HEK293 (cell line): ENCODE data around the gene RPL35A.
A peak's percentile ranks its signal among the peaks of the same experiment; 100 is the strongest.

Source experiments
- BCL11B ChIP-seq: fragments of 450-650 bp; formaldehyde crosslinking; IDR thresholded peaks from 2 replicates; pipeline ENCODE4 v1.5.1; 2016; ENCODE audit warnings: low read depth, missing biosample characterization, missing genetic modification characterization
- GLIS2 ChIP-seq: fragments of 450-650 bp; formaldehyde crosslinking; IDR thresholded peaks from 2 replicates; pipeline ENCODE4 v1.5.1; 2016; ENCODE audit warnings: missing biosample characterization, missing genetic modification characterization
- KLF8 ChIP-seq: fragments of 450-650 bp; formaldehyde crosslinking; IDR thresholded peaks from 2 replicates; pipeline ENCODE4 v1.5.1; 2016; ENCODE audit warnings: missing biosample characterization, missing genetic modification characterization
- SALL2 ChIP-seq: fragments of 450-650 bp; formaldehyde crosslinking; IDR thresholded peaks from 2 replicates; pipeline ENCODE4 v1.5.0; 2017; ENCODE audit warnings: missing biosample characterization, mild to moderate bottlenecking, missing genetic modification characterization, borderline replicate concordance
- SCRT1 ChIP-seq: fragments of 450-650 bp; formaldehyde crosslinking; IDR thresholded peaks from 2 replicates; pipeline ENCODE4 v1.5.1; 2016; ENCODE audit warnings: missing biosample characterization, missing genetic modification characterization, borderline replicate concordance
- SP7 ChIP-seq: fragments of 450-650 bp; formaldehyde crosslinking; IDR thresholded peaks from 2 replicates; pipeline ENCODE4 v1.5.1; 2016; ENCODE audit warnings: missing biosample characterization, missing genetic modification characterization
- ZBTB21 ChIP-seq: fragments of 450-650 bp; formaldehyde crosslinking; IDR thresholded peaks from 2 replicates; pipeline ENCODE4 v1.5.1; 2017; ENCODE audit warnings: missing biosample characterization, missing genetic modification characterization
- ZBTB48 ChIP-seq: fragments of 450-650 bp; formaldehyde crosslinking; IDR thresholded peaks from 2 replicates; pipeline ENCODE4 v1.5.1; 2016; ENCODE audit warnings: missing biosample characterization, missing genetic modification characterization
- ZFP41 ChIP-seq: fragments of 450-650 bp; formaldehyde crosslinking; IDR thresholded peaks from 2 replicates; pipeline ENCODE4 v1.5.1; 2016; ENCODE audit warnings: missing biosample characterization, missing genetic modification characterization, borderline replicate concordance
- ZNF2 ChIP-seq: fragments of 450-650 bp; formaldehyde crosslinking; IDR thresholded peaks from 2 replicates; pipeline ENCODE4 v1.5.1; 2016; ENCODE audit warnings: missing biosample characterization, missing genetic modification characterization
- ZNF221 ChIP-seq: fragments of 450-650 bp; formaldehyde crosslinking; IDR thresholded peaks from 2 replicates; pipeline ENCODE4 v1.5.1; 2017; ENCODE audit warnings: missing biosample characterization, missing genetic modification characterization, borderline replicate concordance
- ZNF266 ChIP-seq: fragments of 450-650 bp; formaldehyde crosslinking; IDR thresholded peaks from 2 replicates; pipeline ENCODE4 v1.5.1; 2016; ENCODE audit warnings: missing biosample characterization, missing genetic modification characterization, low read depth
- ZNF335 ChIP-seq: fragments of 450-650 bp; formaldehyde crosslinking; conservative IDR thresholded peaks from 2 replicates; pipeline ENCODE4 v1.5.1; 2016; ENCODE audit warnings: missing biosample characterization, missing genetic modification characterization
- ZNF37A ChIP-seq: fragments of 450-650 bp; IDR thresholded peaks from 2 replicates; pipeline ENCODE4 v1.5.1; 2018; ENCODE audit warnings: missing biosample characterization, missing genetic modification characterization
- ZNF488 ChIP-seq: fragments of 450-650 bp; formaldehyde crosslinking; IDR thresholded peaks from 2 replicates; pipeline ENCODE4 v1.5.1; 2016; ENCODE audit warnings: missing biosample characterization, missing genetic modification characterization
- ZNF529 ChIP-seq: fragments of 450-650 bp; formaldehyde crosslinking; IDR thresholded peaks from 2 replicates; pipeline ENCODE4 v1.5.1; 2017; ENCODE audit warnings: missing genetic modification characterization, missing biosample characterization; ENCODE audit not compliant: insufficient replicate concordance
- ZNF571 ChIP-seq: fragments of 450-650 bp; formaldehyde crosslinking; IDR thresholded peaks from 2 replicates; pipeline ENCODE4 v1.5.0; 2017; ENCODE audit warnings: missing biosample characterization, missing genetic modification characterization
- ZNF629 ChIP-seq: fragments of 450-650 bp; formaldehyde crosslinking; IDR thresholded peaks from 2 replicates; pipeline ENCODE4 v1.5.1; 2017; ENCODE audit warnings: missing biosample characterization, missing genetic modification characterization
- ZNF670 ChIP-seq: fragments of 450-650 bp; formaldehyde crosslinking; IDR thresholded peaks from 2 replicates; pipeline ENCODE4 v1.5.1; 2016; ENCODE audit warnings: missing biosample characterization, missing genetic modification characterization, low read depth
- ZNF791 ChIP-seq: fragments of 450-650 bp; formaldehyde crosslinking; IDR thresholded peaks from 2 replicates; pipeline ENCODE4 v1.5.1; 2016; ENCODE audit warnings: missing biosample characterization, missing genetic modification characterization
- ZSCAN16 ChIP-seq: fragments of 450-650 bp; formaldehyde crosslinking; IDR thresholded peaks from 2 replicates; pipeline ENCODE4 v1.5.1; 2016; ENCODE audit warnings: missing biosample characterization, missing genetic modification characterization
- TF ChIP-seq, protein P1 (sequence below): fragments of 450-650 bp; formaldehyde crosslinking; IDR thresholded peaks from 2 replicates; pipeline ENCODE4 v1.5.1; 2016; ENCODE audit warnings: missing biosample characterization, missing genetic modification characterization, borderline replicate concordance
- TF ChIP-seq, protein P2 (sequence below): IDR thresholded peaks from 2 replicates; pipeline ENCODE4 v1.6.1; 2011; ENCODE audit warnings: mild to moderate bottlenecking, low read depth, low read length, borderline replicate concordance
- TF ChIP-seq, protein P3 (sequence below): fragments of 450-650 bp; formaldehyde crosslinking; IDR thresholded peaks from 2 replicates; pipeline ENCODE4 v1.5.1; 2016; ENCODE audit warnings: missing biosample characterization, missing genetic modification characterization
- TF ChIP-seq, protein P4 (sequence below): fragments of 450-650 bp; formaldehyde crosslinking; IDR thresholded peaks from 2 replicates; pipeline ENCODE4 v1.5.1; 2017; ENCODE audit warnings: missing biosample characterization, missing genetic modification characterization
- TF ChIP-seq, protein P5 (sequence below): fragments of 450-650 bp; formaldehyde crosslinking; IDR thresholded peaks from 2 replicates; pipeline ENCODE4 v1.5.1; 2016; ENCODE audit warnings: missing biosample characterization, missing genetic modification characterization

Gene RPL35A

DNA sequence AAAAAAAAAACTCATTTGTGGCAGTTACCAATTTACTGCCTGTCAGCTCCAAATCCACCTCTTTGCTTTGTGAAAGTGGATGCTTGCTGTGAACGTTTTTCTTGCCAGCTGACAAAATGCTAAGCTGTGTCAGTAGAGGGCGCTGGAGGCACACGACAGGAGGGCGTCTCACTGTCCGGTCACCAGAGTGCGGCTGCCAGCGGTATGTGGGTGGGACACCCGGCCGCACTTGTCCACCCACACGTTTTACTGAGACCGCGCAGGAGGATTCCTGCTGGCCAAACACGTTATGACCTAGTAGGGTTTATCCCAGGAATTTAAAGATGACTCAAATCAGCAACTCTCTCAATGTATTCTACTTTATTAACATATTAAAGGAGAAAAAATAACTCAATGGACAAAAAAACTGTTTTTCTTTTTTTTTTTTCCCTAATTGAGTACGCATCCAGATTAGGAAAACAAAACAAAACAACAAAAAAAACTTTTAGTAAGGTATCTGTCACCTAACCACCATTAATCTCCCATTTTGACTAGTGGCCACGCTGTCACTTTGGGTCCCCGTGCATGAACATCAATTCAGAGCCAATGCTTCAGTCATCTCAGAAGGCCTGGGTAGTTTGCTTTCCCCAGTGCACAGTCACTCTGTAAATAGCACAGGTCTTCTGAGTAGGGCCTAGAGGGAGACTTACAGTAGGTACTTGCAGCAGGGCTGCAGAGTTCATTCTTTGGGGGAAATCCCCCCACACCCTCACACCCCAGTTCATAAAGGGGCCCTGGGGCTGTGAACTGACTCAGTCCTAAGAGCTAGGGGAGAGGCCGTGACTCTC is 43.8 kb upstream of the RPL35A start (continued):
- TF ChIP-seq, protein P1, sequence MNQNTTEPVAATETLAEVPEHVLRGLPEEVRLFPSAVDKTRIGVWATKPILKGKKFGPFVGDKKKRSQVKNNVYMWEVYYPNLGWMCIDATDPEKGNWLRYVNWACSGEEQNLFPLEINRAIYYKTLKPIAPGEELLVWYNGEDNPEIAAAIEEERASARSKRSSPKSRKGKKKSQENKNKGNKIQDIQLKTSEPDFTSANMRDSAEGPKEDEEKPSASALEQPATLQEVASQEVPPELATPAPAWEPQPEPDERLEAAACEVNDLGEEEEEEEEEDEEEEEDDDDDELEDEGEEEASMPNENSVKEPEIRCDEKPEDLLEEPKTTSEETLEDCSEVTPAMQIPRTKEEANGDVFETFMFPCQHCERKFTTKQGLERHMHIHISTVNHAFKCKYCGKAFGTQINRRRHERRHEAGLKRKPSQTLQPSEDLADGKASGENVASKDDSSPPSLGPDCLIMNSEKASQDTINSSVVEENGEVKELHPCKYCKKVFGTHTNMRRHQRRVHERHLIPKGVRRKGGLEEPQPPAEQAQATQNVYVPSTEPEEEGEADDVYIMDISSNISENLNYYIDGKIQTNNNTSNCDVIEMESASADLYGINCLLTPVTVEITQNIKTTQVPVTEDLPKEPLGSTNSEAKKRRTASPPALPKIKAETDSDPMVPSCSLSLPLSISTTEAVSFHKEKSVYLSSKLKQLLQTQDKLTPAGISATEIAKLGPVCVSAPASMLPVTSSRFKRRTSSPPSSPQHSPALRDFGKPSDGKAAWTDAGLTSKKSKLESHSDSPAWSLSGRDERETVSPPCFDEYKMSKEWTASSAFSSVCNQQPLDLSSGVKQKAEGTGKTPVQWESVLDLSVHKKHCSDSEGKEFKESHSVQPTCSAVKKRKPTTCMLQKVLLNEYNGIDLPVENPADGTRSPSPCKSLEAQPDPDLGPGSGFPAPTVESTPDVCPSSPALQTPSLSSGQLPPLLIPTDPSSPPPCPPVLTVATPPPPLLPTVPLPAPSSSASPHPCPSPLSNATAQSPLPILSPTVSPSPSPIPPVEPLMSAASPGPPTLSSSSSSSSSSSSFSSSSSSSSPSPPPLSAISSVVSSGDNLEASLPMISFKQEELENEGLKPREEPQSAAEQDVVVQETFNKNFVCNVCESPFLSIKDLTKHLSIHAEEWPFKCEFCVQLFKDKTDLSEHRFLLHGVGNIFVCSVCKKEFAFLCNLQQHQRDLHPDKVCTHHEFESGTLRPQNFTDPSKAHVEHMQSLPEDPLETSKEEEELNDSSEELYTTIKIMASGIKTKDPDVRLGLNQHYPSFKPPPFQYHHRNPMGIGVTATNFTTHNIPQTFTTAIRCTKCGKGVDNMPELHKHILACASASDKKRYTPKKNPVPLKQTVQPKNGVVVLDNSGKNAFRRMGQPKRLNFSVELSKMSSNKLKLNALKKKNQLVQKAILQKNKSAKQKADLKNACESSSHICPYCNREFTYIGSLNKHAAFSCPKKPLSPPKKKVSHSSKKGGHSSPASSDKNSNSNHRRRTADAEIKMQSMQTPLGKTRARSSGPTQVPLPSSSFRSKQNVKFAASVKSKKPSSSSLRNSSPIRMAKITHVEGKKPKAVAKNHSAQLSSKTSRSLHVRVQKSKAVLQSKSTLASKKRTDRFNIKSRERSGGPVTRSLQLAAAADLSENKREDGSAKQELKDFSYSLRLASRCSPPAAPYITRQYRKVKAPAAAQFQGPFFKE (tag by site-specific recombination), result no peak
- TF ChIP-seq SCRT1 (tag by site-specific recombination) (no peak), SALL2 (tag by site-specific recombination) (no peak), SP7 (0 out of 2 replicates have a peak, but pooled peaks have one; percentile 33), ZBTB48 (tag by site-specific recombination) (no peak), KLF8 (no peak), ZNF335 (tag by site-specific recombination) (no peak), BCL11B (tag by site-specific recombination) (0 out of 2 replicates have a peak, but pooled peaks have one; percentile 50), ZNF670 (no peak), ZNF2 (tag by site-specific recombination) (0 out of 2 replicates have a peak, but pooled peaks have one; percentile 56), ZSCAN16 (tag by site-specific recombination) (no peak), ZBTB21 (tag by site-specific recombination) (no peak), ZNF529 (tag by site-specific recombination) (no peak), ZNF266 (no peak), ZNF791 (tag by site-specific recombination) (no peak), ZNF37A (no peak), ZNF488 (tag by site-specific recombination) (no peak), ZFP41 (tag by site-specific recombination) (no peak), ZNF221 (tag by site-specific recombination) (no peak), ZNF571 (tag by site-specific recombination) (no peak), ZNF629 (0 out of 2 replicates have a peak, but pooled peaks have one; percentile 22), GLIS2 (tag by site-specific recombination) (peak; percentile 57; the same call in 1 of the 2 replicates)
- TF ChIP-seq, protein P2, sequence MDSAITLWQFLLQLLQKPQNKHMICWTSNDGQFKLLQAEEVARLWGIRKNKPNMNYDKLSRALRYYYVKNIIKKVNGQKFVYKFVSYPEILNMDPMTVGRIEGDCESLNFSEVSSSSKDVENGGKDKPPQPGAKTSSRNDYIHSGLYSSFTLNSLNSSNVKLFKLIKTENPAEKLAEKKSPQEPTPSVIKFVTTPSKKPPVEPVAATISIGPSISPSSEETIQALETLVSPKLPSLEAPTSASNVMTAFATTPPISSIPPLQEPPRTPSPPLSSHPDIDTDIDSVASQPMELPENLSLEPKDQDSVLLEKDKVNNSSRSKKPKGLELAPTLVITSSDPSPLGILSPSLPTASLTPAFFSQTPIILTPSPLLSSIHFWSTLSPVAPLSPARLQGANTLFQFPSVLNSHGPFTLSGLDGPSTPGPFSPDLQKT, result no peak
- TF ChIP-seq, protein P3, sequence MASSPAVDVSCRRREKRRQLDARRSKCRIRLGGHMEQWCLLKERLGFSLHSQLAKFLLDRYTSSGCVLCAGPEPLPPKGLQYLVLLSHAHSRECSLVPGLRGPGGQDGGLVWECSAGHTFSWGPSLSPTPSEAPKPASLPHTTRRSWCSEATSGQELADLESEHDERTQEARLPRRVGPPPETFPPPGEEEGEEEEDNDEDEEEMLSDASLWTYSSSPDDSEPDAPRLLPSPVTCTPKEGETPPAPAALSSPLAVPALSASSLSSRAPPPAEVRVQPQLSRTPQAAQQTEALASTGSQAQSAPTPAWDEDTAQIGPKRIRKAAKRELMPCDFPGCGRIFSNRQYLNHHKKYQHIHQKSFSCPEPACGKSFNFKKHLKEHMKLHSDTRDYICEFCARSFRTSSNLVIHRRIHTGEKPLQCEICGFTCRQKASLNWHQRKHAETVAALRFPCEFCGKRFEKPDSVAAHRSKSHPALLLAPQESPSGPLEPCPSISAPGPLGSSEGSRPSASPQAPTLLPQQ, result no peak
- TF ChIP-seq, protein P4, sequence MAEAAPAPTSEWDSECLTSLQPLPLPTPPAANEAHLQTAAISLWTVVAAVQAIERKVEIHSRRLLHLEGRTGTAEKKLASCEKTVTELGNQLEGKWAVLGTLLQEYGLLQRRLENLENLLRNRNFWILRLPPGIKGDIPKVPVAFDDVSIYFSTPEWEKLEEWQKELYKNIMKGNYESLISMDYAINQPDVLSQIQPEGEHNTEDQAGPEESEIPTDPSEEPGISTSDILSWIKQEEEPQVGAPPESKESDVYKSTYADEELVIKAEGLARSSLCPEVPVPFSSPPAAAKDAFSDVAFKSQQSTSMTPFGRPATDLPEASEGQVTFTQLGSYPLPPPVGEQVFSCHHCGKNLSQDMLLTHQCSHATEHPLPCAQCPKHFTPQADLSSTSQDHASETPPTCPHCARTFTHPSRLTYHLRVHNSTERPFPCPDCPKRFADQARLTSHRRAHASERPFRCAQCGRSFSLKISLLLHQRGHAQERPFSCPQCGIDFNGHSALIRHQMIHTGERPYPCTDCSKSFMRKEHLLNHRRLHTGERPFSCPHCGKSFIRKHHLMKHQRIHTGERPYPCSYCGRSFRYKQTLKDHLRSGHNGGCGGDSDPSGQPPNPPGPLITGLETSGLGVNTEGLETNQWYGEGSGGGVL (tag by site-specific recombination), result no peak
- TF ChIP-seq, protein P5, sequence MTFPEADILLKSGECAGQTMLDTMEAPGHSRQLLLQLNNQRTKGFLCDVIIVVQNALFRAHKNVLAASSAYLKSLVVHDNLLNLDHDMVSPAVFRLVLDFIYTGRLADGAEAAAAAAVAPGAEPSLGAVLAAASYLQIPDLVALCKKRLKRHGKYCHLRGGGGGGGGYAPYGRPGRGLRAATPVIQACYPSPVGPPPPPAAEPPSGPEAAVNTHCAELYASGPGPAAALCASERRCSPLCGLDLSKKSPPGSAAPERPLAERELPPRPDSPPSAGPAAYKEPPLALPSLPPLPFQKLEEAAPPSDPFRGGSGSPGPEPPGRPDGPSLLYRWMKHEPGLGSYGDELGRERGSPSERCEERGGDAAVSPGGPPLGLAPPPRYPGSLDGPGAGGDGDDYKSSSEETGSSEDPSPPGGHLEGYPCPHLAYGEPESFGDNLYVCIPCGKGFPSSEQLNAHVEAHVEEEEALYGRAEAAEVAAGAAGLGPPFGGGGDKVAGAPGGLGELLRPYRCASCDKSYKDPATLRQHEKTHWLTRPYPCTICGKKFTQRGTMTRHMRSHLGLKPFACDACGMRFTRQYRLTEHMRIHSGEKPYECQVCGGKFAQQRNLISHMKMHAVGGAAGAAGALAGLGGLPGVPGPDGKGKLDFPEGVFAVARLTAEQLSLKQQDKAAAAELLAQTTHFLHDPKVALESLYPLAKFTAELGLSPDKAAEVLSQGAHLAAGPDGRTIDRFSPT (tag by site-specific recombination), result peak; percentile 46; the same call in 1 of the 2 replicates
